SK-N-SH (cell line): ENCODE results near the gene DMD. TPM values are rescaled to one million over a fixed set of nuclear protein-coding genes. Genes with fewer than 3 reads are reported as not detected.

Experiments
- CTCF ChIA-PET: fragments of 300-600, 350-600 bp; formaldehyde crosslinking; extraction: SDS; loops from one replicate; lab custom pipeline; 2021; lab: Yijun Ruan, JAX
- POLR2A ChIA-PET: fragments of 350-600 bp; sonication (Branson Sonifier 250); formaldehyde crosslinking; extraction: SDS; loops from one replicate; lab custom pipeline; 2020; ENCODE audit warnings: antibody characterized with exemption, inconsistent platforms; lab: Yijun Ruan, JAX
- DNase-seq: peaks from one replicate; pipeline ENCODE4 v3.0.0; 2012
- H2AFZ ChIP-seq: fragments of 200-600 bp; sonication (generic); 2 replicates; pipeline ENCODE4 v1.8.1; 2016; ENCODE audit warnings: antibody characterized with exemption, mild to moderate bottlenecking, low read depth
- H3F3A ChIP-seq: fragments of 200-600 bp; sonication (generic); replicated peaks from 2 replicates; pipeline ENCODE3; 2016; ENCODE audit warnings: antibody characterized with exemption, mild to moderate bottlenecking; ENCODE audit not compliant: insufficient read depth
- H3K27ac ChIP-seq, 2 experiments: fragments of 200-500 bp in 1 of 2; fragments of 200-600 bp in 1 of 2; sonication (Bioruptor generic) in 1 of 2; sonication (generic), shearing (Covaris generic) in 1 of 2; 2 replicates each; pipeline versions ENCODE4 v1.5.1 to v1.6.1; 2014 to 2016; ENCODE audit warnings: low read depth in 2 of 2, inconsistent platforms in 1 of 2, low read length in 1 of 2, mild to moderate bottlenecking in 1 of 2, mixed read lengths in 1 of 2
- H3K27me3 ChIP-seq: fragments of 200-600 bp; sonication (generic), shearing (Covaris generic); 2 replicates; pipeline ENCODE4 v1.6.1; 2016; ENCODE audit warnings: mixed run types; ENCODE audit not compliant: insufficient read depth
- H3K36me3 ChIP-seq, 2 experiments: fragments of 200-500 bp in 1 of 2; fragments of 200-600 bp in 1 of 2; sonication (Bioruptor generic) in 1 of 2; sonication (generic) in 1 of 2; replicated peaks in 1 of 2; 2 replicates each; pipeline versions ENCODE3 to v1.5.1; 2014 to 2016; ENCODE audit warnings: low read length in 1 of 2, mild to moderate bottlenecking in 1 of 2; ENCODE audit not compliant: insufficient read depth in 2 of 2, control insufficient read depth in 1 of 2
- H3K4me1 ChIP-seq, 2 experiments: fragments of 200-500 bp in 1 of 2; fragments of 200-600 bp in 1 of 2; sonication (Bioruptor generic) in 1 of 2; sonication (generic), shearing (Covaris generic) in 1 of 2; 2 replicates each; pipeline versions ENCODE4 v1.5.1 to v1.6.1; 2014 to 2016; ENCODE audit warnings: low read depth in 1 of 2, low read length in 1 of 2, mixed run types in 1 of 2; ENCODE audit not compliant: insufficient read depth in 2 of 2, control insufficient read depth in 1 of 2
- H3K4me2 ChIP-seq: fragments of 200-600 bp; sonication (generic), shearing (Covaris generic); 2 replicates; pipeline ENCODE4 v1.6.1; 2017; ENCODE audit warnings: mixed run types
- H3K4me3 ChIP-seq, 2 experiments: fragments of 200-500 bp in 1 of 2; fragments of 200-600 bp in 1 of 2; sonication (Bioruptor generic) in 1 of 2; sonication (generic), shearing (Covaris generic) in 1 of 2; 2 replicates each; pipeline versions ENCODE4 v1.5.1 to v1.8.1; 2014 to 2016; ENCODE audit warnings: low read depth in 2 of 2, inconsistent platforms in 1 of 2, low read length in 1 of 2, mild to moderate bottlenecking in 1 of 2, mixed read lengths in 1 of 2, moderate library complexity in 1 of 2
- H3K79me2 ChIP-seq: fragments of 200-600 bp; sonication (generic); 2 replicates; pipeline ENCODE4 v1.8.1; 2017; ENCODE audit warnings: mild to moderate bottlenecking; ENCODE audit not compliant: insufficient read depth
- H3K9ac ChIP-seq: fragments of 200-600 bp; sonication (generic); 2 replicates; pipeline ENCODE4 v1.6.1; 2017; ENCODE audit warnings: mixed run types
- H3K9me2 ChIP-seq: fragments of 200-600 bp; sonication (generic); 2 replicates; pipeline ENCODE4 v1.6.1; 2017; ENCODE audit warnings: mixed run types
- H3K9me3 ChIP-seq: fragments of 200-600 bp; sonication (generic); 2 replicates; pipeline ENCODE4 v1.6.1; 2017; ENCODE audit warnings: mixed run types, mild to moderate bottlenecking, moderate library complexity
- H4K20me1 ChIP-seq: fragments of 200-600 bp; sonication (generic); 2 replicates; pipeline ENCODE4 v1.6.1; 2017; ENCODE audit warnings: mild to moderate bottlenecking, mixed run types; ENCODE audit not compliant: insufficient read depth
- EP300 ChIP-seq, 2 experiments: IDR thresholded peaks; 2 replicates each; pipeline versions ENCODE4 v1.4.0 to v1.6.1; 2012; ENCODE audit warnings: borderline replicate concordance in 1 of 2, low read depth in 1 of 2, low read length in 1 of 2
- FOXM1 ChIP-seq: IDR thresholded peaks from 2 replicates; pipeline ENCODE4 v1.4.0; 2012; ENCODE audit warnings: low read depth, mild to moderate bottlenecking
- GABPA ChIP-seq: IDR thresholded peaks from 2 replicates; pipeline ENCODE4 v1.4.0; 2012; ENCODE audit warnings: low read depth, mild to moderate bottlenecking
- MXI1 ChIP-seq: IDR thresholded peaks from 2 replicates; pipeline ENCODE4 v1.6.1; 2012; ENCODE audit warnings: mild to moderate bottlenecking, low read depth, low read length, improper control_type of control experiment
- POLR2AphosphoS5 ChIP-seq: IDR thresholded peaks from 2 replicates; pipeline ENCODE4 v1.6.1; 2012; ENCODE audit warnings: low read depth, low read length
- WGBS: methylation state at CpG from one replicate; pipeline ENCODE4 v1.1.6; 2017; ENCODE audit warnings: low lambda C conversion rate; 5-methylcytosine and 5-hydroxymethylcytosine counted together
- polyA plus RNA-seq, 3 experiments: library from polyadenylated mRNA; depleted of rRNA; stranded (reverse); fragments of >200 nt; gene quantifications; 2 replicates each; pipeline ENCODE4 v1.2.3, GENCODE V29; 2012
- TF ChIP-seq, protein P1 (sequence below): fragments of 150-350 bp; IDR thresholded peaks from 2 replicates; pipeline ENCODE4 v1.6.1; 2016; ENCODE audit warnings: mild to moderate bottlenecking, low read depth, low read length
- TF ChIP-seq, protein P2 (sequence below): IDR thresholded peaks from 2 replicates; pipeline ENCODE4 v1.4.0; 2012; ENCODE audit warnings: low read depth, borderline replicate concordance
- TF ChIP-seq, protein P3 (sequence below): fragments of 200-600 bp; sonication (generic); IDR thresholded peaks from 2 replicates; pipeline ENCODE4 v1.6.1; 2017; ENCODE audit warnings: antibody characterized with exemption, mild to moderate bottlenecking, moderate library complexity

Gene DMD
- polyA plus RNA-seq, 1 of the 3 experiments (the other 2 are of a cell fraction): 3.9 TPM

DNA sequence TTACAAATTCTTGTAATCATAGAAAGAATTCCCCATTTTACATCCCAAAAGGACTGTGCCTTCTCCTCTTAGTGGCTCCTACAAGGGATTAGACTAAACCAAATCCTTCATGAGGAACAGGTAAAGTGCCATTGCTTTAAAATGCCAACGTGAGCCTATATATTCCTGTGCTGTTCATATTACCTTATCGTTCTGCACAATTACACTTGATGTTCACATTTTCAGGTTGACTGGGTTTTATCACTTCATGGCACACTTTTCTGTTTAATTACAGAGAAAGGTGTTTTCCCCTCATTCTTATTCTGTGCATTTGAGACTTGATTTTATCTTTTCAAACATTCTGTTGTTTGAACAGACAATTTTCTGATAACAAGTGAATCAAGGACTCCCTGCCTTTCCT lies 1493.9 kb downstream of the DMD start (continued):
- TF ChIP-seq POLR2AphosphoS5: no peak
- no peak for TF ChIP-seq EP300 (IDR thresholded peaks at IDR 0.05; ENCODE audit: borderline replicate concordance in 1 of 2, low read depth in 1 of 2, low read length in 1 of 2)

DNA sequence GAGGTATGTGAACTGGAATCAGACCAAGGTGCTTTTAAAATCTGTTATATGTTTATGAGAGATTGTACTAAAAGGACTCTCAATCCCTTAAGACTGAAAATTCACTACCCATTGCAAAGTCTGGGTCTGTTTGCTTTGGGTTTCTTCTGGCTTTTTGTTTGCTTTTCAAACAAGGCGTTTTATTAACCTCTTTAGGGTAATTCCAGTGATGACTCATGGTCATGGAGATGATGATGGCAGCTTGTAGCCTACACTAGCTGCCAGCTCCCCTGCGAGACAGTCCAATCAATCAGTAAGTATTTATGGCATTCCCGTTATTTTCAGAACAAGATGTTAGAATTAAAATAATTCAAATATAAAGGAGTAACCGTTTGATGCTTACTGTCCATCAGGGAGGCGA lies 1495.7 kb downstream of the DMD start:
- H3F3A ChIP-seq: no peaks in the 10 kb centered on the region
- no peak overlapping the region for H3K27ac ChIP-seq
- POLR2A ChIA-PET: no interaction called here
- no peak for DNase-seq
- CTCF ChIA-PET: no interaction called here
- H3K9ac ChIP-seq: no peak overlapping the region
- 30% methylated on average over 5 of the region's 5 CpGs for WGBS
- no peaks in the 10 kb centered on the region for H3K79me2 ChIP-seq
- no peak overlapping the region for H3K4me3 ChIP-seq
- H3K9me3 ChIP-seq: no peaks in the 10 kb centered on the region
- H3K36me3 ChIP-seq: no peaks in the 10 kb centered on the region
- H4K20me1 ChIP-seq: no peaks in the 10 kb centered on the region
- TF ChIP-seq, protein P1, sequence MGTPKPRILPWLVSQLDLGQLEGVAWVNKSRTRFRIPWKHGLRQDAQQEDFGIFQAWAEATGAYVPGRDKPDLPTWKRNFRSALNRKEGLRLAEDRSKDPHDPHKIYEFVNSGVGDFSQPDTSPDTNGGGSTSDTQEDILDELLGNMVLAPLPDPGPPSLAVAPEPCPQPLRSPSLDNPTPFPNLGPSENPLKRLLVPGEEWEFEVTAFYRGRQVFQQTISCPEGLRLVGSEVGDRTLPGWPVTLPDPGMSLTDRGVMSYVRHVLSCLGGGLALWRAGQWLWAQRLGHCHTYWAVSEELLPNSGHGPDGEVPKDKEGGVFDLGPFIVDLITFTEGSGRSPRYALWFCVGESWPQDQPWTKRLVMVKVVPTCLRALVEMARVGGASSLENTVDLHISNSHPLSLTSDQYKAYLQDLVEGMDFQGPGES: no peak
- H3K4me2 ChIP-seq: no peak overlapping the region
- H3K27me3 ChIP-seq: no peaks in the 10 kb centered on the region
- H2AFZ ChIP-seq: no peak overlapping the region
- H3K4me1 ChIP-seq: no peaks in the 10 kb centered on the region
- H3K9me2 ChIP-seq: no peaks in the 10 kb centered on the region

DNA sequence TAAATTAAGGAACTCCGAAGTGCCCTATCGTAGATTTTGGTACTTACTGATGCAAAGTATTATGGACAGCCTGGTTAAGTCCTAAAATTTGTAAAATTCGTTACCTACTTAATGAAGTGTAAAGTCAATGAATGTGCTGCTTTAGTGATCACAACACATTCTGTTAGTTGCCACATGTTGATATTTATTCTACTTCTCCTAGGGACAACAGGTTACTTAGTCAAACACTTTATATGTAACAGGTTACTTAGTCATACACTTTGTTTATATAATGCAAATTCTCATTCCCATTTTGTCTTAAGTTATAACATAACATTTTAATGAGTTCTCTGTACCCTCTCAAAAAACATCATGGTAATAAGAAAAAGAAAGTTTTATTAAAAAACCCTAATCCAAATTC lies 1496.6 kb downstream of the DMD start:
- no peak for TF ChIP-seq GABPA
- TF ChIP-seq, protein P2, sequence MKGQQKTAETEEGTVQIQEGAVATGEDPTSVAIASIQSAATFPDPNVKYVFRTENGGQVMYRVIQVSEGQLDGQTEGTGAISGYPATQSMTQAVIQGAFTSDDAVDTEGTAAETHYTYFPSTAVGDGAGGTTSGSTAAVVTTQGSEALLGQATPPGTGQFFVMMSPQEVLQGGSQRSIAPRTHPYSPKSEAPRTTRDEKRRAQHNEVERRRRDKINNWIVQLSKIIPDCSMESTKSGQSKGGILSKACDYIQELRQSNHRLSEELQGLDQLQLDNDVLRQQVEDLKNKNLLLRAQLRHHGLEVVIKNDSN: no peak
- TF ChIP-seq MXI1: no peak
- H3K9me3 ChIP-seq: no peaks in the 10 kb centered on the region
- CTCF ChIA-PET: no interaction called here
- WGBS: 20% methylated on average over 3 of the region's 3 CpGs
- no peaks in the 10 kb centered on the region for H3K79me2 ChIP-seq
- no peak overlapping the region for H3K27ac ChIP-seq
- DNase-seq: no peak
- no peaks in the 10 kb centered on the region for H3K9me2 ChIP-seq
- POLR2A ChIA-PET: no interaction called here
- H3F3A ChIP-seq: no peaks in the 10 kb centered on the region
- H3K4me2 ChIP-seq: no peak overlapping the region
- no peaks in the 10 kb centered on the region for H4K20me1 ChIP-seq
- H3K36me3 ChIP-seq: no peaks in the 10 kb centered on the region
- H2AFZ ChIP-seq: no peak overlapping the region
- no peak overlapping the region for H3K9ac ChIP-seq
- no peaks in the 10 kb centered on the region for H3K4me1 ChIP-seq
- H3K4me3 ChIP-seq: no peak overlapping the region
- no peaks in the 10 kb centered on the region for H3K27me3 ChIP-seq

DNA sequence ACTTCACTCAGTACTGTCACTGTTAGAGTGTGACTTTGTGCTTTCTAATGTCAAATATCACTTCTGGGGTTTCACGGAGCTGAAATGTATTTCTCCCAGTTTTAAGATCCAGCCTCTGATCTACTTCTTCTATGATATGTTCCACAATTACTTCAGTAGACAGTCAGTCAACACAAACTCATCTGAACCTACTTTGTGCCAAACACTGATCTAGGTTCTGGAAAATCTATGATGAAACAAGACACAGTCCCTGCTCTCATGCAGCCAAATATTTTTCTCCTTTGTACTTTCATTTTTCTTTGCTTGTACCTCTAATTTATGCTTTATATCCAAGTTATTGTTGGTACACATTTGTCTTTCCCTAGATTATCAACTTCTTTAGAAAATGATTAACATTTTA lies 1498.2 kb downstream of the DMD start:
- Histone ChIP-seq H3K9ac (no peak overlapping the region), H3K79me2 (no peaks in the 10 kb centered on the region), H3K36me3 (no peaks in the 10 kb centered on the region), H3K9me2 (no peaks in the 10 kb centered on the region), H3K4me3 (no peak overlapping the region), H2AFZ (no peak overlapping the region), H3K27ac (no peak overlapping the region), H3K9me3 (no peaks in the 10 kb centered on the region), H4K20me1 (no peaks in the 10 kb centered on the region), H3K4me2 (no peak overlapping the region), H3K4me1 (no peaks in the 10 kb centered on the region), H3K27me3 (no peaks in the 10 kb centered on the region), H3F3A (no peaks in the 10 kb centered on the region)
- ChIA-PET POLR2A (no interaction called here), CTCF (interaction anchor here (0.6 kb wide), 1 partner anchor 94 kb away, joined by 3 read pairs; no protein-coding TSS in a partner anchor)
- no peak for TF ChIP-seq EP300 (IDR thresholded peaks at IDR 0.05; ENCODE audit: borderline replicate concordance in 1 of 2, low read depth in 1 of 2, low read length in 1 of 2)
- TF ChIP-seq, protein P3, sequence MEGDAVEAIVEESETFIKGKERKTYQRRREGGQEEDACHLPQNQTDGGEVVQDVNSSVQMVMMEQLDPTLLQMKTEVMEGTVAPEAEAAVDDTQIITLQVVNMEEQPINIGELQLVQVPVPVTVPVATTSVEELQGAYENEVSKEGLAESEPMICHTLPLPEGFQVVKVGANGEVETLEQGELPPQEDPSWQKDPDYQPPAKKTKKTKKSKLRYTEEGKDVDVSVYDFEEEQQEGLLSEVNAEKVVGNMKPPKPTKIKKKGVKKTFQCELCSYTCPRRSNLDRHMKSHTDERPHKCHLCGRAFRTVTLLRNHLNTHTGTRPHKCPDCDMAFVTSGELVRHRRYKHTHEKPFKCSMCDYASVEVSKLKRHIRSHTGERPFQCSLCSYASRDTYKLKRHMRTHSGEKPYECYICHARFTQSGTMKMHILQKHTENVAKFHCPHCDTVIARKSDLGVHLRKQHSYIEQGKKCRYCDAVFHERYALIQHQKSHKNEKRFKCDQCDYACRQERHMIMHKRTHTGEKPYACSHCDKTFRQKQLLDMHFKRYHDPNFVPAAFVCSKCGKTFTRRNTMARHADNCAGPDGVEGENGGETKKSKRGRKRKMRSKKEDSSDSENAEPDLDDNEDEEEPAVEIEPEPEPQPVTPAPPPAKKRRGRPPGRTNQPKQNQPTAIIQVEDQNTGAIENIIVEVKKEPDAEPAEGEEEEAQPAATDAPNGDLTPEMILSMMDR: no peak
- no peak for TF ChIP-seq FOXM1
- DNase-seq: no peak
- 35% methylated on average over 1 of the region's 1 CpG for WGBS
